ENCODE data around the gene SPDEF.
A peak's percentile ranks its signal among the peaks of the same experiment; 100 is the strongest.

Gene SPDEF

DNA sequence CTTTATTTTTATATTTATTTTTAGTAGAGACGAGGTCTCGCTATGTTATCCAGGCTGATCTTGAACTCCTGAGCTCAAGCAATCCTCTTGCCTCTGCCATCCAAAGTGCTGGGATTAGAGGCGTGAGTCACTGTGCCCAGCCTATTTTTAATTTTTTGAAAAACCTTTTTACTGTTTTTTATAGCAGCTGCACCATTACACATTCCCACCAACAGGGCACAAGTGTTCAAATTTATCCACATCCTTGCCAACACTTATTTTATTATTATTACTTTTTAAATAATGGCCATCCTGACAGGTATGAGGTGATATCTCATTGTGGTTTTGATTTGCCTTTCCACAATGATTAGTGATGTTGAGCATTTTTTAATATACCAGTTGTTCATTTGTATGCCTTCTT lies 47.7 kb downstream of the SPDEF start:
- DNase-seq (ENCODE audit: low read depth): no peak
- TF ChIP-seq, protein P1, sequence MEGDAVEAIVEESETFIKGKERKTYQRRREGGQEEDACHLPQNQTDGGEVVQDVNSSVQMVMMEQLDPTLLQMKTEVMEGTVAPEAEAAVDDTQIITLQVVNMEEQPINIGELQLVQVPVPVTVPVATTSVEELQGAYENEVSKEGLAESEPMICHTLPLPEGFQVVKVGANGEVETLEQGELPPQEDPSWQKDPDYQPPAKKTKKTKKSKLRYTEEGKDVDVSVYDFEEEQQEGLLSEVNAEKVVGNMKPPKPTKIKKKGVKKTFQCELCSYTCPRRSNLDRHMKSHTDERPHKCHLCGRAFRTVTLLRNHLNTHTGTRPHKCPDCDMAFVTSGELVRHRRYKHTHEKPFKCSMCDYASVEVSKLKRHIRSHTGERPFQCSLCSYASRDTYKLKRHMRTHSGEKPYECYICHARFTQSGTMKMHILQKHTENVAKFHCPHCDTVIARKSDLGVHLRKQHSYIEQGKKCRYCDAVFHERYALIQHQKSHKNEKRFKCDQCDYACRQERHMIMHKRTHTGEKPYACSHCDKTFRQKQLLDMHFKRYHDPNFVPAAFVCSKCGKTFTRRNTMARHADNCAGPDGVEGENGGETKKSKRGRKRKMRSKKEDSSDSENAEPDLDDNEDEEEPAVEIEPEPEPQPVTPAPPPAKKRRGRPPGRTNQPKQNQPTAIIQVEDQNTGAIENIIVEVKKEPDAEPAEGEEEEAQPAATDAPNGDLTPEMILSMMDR (conservative IDR thresholded peaks at IDR 0.05; ENCODE audit: low read depth, low read length): peak; percentile 35

DNA sequence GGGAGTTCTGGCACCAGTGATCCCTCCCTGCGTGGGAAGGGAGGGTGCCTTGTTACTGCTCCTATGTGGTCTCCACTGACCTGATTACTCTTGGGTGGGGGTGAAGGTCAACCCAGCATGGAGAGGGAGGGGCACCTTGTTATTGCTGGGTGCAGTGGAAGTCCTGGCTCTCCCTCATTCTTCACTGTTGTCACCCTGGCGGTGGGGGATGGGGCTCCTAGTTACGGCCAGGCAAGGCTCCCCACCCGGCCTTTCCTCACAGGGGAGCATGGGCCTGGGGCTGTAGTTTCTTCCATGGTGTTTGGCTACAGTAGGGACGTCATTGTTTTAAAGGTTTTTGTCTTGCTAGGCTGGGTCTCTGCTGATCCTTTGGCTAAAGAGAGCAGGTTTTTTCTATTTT lies 49.4 kb downstream of the SPDEF start:
- no peak overlapping the region for H3K4me3 ChIP-seq (ENCODE audit: low read length)
- TF ChIP-seq, protein P1 (conservative IDR thresholded peaks at IDR 0.05; ENCODE audit: low read depth, low read length): no peak
- no peak for DNase-seq (ENCODE audit: low read depth)

More for the DNA sequence above, 47.7 kb downstream of the SPDEF start:
- H3K4me3 ChIP-seq (ENCODE audit: low read length): no peak overlapping the region

- TF ChIP-seq, protein P1 (conservative IDR thresholded peaks at IDR 0.05; ENCODE audit: low read depth, low read length): no peak
- no peak for DNase-seq (ENCODE audit: low read depth)
- no peak overlapping the region for H3K4me3 ChIP-seq (ENCODE audit: low read length)
Observed at GRCh38 chr6:34497411-34497810, 58.7 kb downstream of the SPDEF start.

GRCh38 chr6:34496103-34496685 lies 59.9 kb downstream of the SPDEF start:
- no peak for DNase-seq (ENCODE audit: low read depth)
- TF ChIP-seq, protein P1 (conservative IDR thresholded peaks at IDR 0.05; ENCODE audit: low read depth, low read length): no peak
- H3K4me3 ChIP-seq (ENCODE audit: low read length): no peak overlapping the region

GRCh38 chr6:34494973-34495372 lies 61.2 kb downstream of the SPDEF start:
- TF ChIP-seq, protein P1 (conservative IDR thresholded peaks at IDR 0.05; ENCODE audit: low read depth, low read length): no peak
- no peak overlapping the region for H3K4me3 ChIP-seq (ENCODE audit: low read length)
- no peak for DNase-seq (ENCODE audit: low read depth)

DNA sequence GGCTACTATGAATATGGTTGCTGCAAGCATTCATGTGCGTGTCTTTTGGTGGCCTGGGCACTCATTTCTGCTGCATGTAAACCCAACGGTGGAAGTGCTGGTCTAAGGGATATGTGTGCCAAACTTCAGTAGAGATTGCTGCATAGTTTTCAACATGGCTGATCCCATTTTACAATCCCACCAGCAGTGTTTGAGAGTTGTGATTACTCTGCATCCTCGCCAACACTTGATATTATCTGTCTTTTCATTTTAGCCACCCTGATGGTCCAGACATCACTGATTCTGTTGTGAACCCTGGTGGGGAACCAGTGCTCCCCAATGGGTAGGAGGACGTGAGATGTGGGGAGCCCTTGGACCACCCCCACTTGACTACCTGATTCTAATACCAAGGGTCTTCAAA lies 62.8 kb downstream of the SPDEF start:
- TF ChIP-seq, protein P1 (conservative IDR thresholded peaks at IDR 0.05; ENCODE audit: low read depth, low read length): no peak
- no peak for DNase-seq (ENCODE audit: low read depth)
- no peak overlapping the region for H3K4me3 ChIP-seq (ENCODE audit: low read length)

DNA sequence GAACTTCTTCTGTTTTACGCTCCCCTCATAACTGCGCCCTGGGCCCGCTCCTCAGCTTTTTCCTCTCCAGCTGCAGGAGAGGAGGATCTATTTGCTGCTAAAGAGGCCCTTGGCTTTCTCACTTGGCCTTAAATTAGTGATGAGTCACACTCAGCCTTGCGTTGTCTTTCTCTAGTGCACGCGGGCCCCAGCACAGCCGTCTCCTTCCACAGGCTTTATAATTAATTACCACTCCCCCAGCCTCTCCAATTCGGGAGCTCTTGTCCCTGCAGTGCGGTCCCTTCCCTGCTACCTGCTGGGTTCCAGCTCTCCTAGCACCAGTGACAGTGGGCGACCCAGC lies 65.1 kb downstream of the SPDEF start:
- TF ChIP-seq, protein P1 (conservative IDR thresholded peaks at IDR 0.05; ENCODE audit: low read depth, low read length): no peak
- H3K4me3 ChIP-seq (ENCODE audit: low read length): no peak overlapping the region
- DNase-seq (ENCODE audit: low read depth): no peak

Measured in retinal pigment epithelial cell (primary cell).